Epidermal melanocyte (primary cell): ENCODE data around the gene SP9.

Experiments used
- DNase-seq: peaks from one replicate; pipeline ENCODE4 v3.0.0; 2011; ENCODE audit warnings: low spot score; ENCODE audit not compliant: insufficient read length

Gene SP9

DNA sequence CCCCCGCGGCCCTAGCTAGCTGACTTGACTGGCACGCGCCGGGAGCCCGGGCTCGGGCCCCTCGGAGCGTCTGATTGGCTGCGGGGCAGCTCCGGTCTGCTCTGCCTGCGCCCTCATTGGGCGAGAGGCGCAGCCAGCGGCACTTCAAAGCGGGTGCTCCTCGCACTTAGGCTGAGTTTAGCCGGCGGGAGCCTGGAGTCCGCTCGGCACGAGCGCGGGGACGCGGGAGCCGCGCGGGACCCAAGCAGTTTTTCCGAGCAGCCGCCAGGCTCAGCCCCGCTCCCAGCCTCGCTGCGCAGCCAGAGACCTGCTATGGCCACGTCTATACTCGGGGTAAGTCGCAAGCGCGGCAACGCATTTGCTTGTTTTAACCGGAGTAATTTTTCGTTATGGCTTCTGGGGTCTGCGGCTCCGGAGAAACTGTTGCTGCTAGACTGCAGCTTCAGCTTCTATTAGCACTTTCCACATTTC is at the start of gene SP9:
SP9 (plus strand) TSS at position 174 of the 471 bp plus-strand sequence; CDS start at position 313, 139 bp downstream.
- DNase-seq = no peak

DNA sequence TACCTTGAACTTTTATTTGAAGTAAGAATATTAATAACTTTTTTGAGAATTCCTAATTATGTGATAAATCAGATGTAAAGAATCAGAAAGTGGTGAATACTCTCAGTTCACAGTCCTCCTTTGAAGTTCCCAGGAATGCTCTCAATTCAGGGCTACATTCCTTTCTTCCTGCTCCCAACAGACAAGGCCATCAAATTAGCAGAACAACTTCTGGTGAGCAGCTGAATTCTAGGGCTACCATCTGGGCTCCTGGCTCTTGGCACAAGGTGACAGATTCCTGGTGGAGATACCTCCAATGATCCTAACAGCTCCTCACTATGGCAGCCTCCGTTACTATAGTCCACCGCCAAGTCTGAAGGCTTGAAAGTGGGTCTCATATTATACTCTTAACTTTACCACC is 48.6 kb upstream of the SP9 start:
- DNase-seq = no peak

DNA sequence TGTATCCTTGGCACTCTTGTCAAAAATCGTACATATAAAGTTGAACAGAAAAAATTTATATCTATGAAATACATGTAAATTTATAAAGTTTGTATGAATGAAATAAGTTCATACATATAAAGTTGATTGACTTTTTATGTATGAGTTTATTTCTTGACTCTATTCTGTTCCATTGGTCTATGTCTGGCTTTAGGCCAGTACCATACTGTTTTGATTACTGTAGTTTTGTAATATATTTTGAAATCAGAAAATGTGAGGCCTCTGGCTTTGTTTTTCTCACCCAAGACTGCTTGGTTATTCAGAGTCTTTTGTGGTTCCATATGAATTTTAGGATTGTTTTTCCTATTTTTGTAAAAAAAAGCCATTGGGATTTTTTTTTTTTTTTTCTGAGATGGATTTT is 41.8 kb upstream of the SP9 start:
- DNase-seq = no peak

DNA sequence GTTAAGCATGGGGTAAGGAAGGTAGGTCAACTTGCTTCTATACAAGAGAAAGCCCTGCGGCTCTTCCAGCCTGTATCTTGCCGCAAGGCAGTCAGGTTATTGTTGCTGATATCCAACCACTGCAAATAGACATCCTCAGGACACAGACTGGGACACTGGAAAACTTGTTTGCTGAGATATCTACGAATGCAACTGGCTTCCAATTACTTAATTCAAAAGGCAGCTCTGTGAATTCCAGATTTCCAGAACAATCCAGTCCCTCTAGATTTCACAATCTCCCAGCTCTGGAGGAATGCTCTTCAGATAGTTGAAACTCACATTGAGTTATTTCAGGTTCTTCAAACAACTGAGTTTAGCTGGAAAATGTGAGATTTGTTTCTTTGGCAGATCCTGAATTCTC is 34.6 kb upstream of the SP9 start:
- no peak for DNase-seq

DNA sequence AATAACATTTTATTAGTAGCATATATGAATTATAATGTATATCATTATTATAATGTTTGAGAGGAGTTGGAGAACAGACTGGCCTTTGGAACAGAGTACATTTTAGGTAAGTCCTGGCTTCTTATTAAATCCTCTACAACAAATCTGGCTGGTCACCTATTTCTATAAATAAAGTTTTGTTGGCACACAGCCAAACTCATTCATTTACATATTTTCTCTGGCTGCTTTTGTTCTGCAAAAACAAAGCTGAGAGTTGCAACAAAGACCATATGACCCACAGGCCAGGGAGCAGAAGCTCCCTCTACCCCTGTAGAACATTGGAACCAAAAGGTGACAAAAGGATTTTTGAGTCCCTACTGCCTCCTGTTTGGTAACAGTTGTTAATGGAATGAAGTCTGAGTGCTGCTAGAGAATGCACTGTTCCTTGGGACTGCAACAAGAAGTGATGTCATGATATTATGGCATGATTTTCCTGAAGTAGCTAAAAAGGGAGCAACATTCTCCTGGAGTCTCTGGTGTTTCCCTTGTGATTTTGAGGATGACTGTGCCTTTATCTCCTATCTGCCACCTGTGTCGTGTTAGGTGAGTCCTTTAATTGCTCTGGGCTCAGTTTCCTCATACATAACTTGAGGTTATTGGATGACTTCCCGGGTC is 22.0 kb upstream of the SP9 start:
- no peak for DNase-seq

DNA sequence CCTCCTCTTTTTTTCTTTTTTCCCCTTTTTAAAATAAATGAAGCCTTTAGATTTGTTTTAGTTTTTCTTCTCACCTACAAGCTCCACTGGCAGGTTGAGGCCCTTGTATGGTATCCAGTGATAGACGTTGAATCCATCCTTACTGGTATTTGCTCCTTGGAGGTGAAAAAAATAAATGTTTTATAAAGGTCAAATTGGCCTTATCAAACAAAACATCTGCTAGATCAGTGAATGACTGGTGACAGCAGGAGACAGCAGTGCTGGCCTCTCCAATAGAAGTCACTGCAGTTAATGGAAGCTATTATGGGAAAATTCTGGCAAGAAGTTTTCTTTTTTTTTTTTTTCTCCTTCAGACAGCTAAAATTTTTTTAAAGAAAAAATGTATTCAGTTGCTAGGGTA is 12.6 kb upstream of the SP9 start:
- DNase-seq = no peak

DNA sequence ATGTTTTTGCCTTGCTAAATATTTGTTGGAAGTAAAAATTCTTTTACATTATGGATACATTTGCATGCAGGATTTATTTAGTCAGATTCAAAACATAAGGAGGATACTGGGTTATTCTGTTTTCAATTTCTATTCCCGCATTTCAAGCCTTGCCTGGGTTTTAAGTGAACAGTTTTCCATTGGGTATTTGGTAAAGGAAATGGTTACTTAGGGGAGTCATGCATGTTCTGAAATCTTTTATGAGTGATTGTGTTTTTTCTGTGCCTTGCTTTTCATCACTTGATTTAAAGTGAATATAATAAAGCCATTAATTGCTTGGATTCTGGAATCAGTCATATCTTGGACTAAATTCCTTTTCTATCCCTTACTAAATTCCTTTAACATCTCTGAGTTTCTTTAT is 12.0 kb upstream of the SP9 start:
- no peak for DNase-seq

DNA sequence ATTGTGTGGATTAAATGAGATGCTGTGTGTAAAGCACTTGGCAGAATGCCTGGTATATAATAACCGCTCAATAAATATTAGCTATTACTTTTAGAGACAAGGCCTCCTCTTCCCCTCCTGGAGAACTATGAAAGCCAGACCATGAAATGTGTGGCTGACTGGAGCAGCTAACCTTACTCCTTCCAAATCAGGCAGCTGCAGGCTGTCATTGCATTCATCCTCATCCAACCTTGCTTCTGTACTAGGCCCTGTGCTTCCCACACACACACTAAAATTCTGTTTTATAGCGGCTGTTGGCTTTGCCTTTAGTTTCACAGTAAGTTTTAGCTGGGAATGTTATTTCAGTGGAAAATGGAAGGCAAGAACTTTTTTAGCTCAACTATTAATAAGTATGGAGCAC is 10.2 kb upstream of the SP9 start:
- DNase-seq = no peak

DNA sequence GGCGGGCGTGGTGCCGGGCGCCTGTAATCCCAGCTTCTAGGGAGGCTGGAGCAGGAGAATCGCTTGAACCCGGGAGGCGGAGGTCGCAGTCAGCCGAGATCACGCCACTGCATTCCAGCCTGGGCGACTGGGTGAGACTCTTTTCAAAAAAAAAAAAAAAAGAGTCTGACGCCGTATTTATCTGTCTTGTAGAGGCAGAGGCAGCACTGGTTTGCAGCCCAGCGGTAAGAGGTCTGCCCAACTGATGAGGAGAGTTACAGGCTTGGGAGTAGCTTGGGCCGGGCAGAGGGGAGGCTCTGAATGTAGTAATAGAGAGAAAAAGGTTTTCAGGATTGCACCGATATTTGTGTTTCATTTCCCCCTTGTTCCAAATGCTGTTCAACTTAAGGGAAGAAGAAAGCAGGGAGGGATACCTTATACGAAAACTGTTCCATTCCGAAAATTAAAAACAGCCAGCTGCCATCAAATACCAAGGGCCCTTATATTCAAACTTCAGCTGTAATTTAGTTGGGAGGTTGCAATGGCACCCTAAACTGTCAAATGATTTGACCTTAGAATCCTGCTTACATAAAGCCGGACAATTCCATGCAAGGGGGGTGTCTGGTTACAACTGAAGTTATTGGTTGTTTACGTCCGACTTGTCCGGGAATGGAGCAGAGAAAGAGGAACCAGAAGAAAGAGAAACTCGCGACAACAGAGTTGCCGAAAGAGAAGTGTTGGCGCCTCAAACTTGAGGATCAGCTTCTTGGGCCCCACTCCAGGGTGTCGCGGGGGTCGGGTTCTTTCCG is 9.2 kb upstream of the SP9 start:
- no peak for DNase-seq

DNA sequence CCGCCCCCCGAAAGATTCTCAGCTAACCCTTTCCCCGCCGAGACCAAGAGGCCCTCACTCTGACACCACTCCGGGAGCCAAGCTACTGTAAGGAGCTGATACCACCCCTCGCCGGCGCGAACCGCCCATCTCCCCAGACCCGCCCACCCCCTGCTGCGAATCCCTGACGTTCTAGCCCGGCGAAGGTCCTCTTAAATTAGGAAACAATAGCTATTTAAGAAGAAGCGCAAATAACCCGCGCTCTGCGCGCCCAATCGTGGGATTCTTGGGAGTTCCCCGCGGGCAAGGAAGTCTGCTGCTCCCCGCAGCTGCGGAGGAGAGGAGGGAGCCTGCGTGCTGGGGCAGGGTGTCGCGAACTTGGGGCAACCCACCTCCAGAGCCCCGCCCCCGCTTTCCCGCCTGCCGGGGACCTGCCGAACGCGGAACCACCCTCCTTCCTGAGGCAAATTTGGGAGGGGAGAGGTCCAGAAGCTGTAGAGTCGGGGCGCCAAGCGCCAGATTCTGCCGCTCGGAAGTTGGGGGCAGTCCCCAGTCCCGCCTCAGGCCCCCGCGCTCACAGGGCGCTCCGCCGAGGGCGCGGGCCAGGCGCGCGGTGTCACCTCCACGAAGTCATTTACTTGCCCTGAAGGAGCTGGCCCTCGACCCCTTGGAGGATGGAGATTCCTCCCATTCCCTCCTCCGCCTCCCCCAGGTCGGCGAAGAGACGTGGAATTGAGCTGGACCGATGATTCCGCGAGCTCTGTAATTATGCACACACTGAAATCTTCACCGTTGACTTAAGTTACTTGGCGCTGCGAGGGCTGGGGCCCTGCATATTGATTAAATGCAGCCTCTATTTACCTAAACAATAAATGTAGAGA is 8.4 kb upstream of the SP9 start:
- no peak for DNase-seq

DNA sequence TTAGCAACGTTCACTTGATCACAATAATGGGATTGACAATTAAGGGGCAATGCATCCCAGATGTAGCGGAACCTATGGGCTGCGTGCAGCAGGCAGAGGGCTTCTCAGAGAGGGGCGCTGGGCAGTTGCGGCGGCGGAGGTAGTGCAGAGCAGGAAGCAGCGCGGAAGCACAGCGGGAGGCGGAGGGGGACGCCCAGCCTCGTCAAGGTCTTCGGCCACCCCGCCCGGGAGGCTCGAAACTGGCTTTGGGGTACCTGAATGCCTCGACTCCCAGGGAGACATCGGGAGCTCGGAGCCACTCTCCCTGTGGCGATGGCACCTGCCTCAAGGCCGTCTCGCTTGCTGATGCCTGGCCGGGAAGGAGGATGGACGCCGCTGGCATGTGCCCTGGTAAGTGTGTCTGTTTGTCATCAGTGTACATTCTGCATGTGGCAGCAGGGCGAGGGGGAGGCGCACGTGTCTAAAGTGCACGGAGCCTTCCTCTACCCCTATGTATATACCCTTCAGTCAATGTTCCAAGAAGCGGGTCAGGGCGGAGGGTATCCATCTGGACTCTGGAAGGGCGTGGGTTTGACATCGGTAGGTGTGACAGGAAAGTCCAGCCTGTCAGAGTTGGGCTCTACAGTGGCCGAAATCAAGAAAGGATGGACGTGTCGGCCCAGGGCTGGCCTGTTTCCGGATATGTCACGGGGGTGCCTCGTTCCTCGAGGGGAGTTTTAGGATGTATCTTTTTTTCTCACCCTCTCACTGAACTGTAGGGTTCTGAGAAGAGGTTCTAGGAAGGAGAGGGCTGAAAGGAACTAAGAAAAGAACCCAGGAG is 7.5 kb upstream of the SP9 start:
- no peak for DNase-seq

DNA sequence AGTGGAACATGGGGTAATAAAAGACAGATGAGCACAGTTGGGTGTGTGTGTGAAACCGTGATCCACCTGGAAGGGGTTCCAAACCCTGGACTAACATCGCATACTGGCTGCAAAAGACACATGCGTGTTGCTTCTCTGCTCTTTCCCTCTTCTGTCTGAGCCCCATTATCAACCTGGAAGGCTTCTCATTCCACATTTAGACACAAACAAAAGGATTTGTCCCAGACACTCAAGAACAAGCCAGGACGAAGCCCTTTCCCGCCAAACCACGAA is 7.0 kb upstream of the SP9 start:
- DNase-seq = no peak

DNA sequence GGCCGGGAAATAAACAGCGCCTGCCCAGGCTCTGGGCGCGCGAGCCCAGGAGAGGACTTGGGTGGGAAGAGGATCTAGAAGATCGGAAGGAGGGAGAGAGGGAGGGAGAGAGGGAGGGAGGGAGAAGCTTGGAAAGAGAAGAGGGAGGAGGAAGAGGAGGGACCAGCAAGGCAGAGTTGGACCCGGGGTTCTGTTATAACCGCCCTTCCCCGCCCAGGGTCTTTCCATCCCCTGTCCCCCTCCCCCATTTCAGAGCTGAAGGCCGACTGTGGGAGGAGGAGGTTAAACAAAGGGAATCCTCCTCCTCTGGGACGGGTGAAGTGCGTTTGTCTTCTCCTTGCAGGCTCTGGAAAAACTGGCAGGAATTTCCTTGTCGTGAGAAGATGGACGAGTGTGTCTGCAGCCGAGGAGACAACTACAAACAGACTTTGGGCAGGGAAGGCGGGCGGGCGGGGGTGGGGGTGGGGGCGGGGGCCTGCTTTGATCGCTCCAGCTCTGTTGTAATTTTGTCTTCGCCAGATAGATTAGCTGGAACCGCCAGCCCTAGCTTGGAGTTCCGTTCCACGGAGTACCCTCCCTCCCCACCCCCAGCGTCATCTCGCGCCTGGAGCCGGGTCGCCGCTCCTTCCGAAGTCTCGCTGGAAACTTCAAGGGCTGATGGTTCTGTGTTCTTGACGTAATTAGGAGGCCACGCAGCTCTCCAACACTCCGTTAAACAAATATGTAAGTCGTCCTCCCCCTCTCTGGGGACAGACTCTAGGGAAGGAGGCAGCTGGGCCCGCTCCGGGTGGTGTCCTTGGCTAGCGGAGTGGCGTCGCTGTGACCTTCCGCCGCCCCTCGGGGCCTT is 6.4 kb upstream of the SP9 start:
- DNase-seq = no peak

DNA sequence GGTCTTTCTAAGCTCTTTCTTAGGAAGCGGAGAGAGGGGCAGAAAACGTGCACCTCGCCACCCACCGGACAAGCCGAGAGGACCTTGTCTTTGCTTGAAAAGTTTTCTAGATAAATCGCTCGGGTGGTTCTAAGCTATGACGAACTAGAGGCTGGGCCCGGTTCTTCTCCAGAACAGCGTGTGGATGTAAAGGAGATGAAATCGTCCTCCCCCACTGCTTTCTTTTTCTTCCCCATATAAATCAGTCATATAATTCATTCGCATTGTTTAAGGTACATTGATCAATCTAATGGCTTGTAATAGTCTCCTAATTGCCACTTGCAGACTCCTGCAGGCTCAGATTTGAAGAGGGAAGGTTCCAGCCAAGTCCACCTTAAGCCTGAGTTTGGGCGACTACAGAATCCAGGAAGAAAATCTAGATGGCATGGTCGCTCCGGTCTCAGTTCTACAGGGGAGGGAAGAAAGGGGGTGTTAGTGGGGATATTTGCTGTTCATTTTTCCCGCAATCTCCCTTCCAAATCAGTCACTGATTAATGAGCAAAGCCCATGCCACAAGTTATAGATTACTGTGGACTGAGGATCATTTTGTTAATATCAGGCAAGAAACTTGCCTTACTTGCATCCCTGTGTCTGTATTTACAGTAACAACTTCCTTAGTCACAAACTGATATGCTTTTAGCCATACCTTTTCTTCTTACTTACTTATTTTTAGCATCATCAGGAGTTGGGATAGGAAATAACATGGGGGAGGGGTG is 5.6 kb upstream of the SP9 start:
- no peak for DNase-seq

DNA sequence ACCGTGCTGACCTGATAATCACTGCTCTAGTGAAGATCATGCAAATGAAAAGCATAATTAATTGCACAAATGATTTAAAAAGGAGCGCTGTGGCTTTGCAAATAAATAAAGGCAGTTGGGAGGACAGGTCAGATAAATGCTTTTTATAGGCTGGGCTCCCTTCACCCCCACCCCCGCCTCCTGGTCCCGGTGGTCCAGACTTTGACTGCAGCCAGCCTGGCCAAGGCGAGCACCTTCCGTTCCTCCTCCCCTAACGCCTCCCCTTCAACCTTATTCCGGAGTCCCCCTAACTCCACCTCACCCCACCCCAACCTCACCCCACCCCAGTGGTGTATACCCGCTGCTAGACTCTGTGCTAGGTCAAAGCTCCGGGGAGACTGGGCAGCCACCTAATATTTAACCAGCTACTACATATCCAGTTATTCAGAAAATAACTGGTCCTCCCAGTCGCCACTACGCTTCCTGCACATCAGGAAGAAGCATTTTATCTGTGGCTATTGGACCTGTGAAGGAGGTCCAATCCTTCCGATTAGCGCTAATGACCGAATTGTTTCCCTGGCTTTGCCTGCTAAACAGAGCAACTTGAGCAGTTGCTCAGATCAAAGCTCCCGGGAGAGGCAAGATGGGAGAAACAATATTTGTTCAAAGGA is 3.7 kb upstream of the SP9 start:
- no peak for DNase-seq

DNA sequence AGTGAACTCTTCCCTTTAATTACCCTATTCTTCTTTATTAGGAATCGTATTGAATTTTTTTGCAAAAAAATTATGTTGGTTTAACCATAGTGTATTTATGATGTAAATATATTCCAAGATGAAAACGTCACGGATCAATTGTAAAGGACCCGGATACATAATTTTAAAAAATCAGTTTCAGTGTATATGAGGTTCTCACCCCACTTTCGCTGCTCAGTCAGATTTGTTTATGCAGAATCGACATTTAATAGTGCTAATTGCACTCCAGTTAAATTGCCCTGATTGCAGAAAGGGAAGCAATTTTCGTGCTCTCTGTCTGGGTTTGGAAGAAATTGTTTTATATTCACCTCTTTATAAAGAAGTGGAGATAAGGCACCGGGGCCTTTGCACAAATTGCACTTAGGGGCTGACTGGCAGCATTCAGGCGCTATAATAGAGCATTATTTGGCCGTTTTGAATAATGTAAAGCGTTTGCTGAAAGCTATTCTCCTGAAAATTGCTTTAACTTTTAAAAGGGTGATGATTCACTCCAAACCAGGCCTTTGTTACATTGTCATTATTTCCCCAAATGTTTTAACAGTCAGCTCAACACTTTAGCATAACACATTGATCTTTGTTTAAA is 3.0 kb upstream of the SP9 start:
- no peak for DNase-seq

DNA sequence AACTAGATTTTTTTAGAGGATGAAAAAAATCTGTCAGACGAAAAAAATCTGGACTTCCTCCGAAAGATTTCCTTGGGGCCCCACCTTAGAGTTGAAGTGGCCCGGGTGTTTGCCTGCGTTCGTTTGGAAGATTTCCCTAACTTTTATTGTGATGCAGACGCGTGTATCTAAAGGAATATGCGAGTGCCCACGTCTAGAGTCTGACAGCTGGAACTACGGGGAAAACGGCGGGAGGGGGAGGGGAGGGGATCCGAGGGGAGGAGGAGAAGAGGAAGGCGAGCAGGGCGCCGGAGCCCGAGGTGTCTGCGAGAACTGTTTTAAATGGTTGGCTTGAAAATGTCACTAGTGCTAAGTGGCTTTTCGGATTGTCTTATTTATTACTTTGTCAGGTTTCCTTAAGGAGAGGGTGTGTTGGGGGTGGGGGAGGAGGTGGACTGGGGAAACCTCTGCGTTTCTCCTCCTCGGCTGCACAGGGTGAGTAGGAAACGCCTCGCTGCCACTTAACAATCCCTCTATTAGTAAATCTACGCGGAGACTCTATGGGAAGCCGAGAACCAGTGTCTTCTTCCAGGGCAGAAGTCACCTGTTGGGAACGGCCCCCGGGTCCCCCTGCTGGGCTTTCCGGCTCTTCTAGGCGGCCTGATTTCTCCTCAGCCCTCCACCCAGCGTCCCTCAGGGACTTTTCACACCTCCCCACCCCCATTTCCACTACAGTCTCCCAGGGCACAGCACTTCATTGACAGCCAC is 2.4 kb upstream of the SP9 start:
- no peak for DNase-seq

DNA sequence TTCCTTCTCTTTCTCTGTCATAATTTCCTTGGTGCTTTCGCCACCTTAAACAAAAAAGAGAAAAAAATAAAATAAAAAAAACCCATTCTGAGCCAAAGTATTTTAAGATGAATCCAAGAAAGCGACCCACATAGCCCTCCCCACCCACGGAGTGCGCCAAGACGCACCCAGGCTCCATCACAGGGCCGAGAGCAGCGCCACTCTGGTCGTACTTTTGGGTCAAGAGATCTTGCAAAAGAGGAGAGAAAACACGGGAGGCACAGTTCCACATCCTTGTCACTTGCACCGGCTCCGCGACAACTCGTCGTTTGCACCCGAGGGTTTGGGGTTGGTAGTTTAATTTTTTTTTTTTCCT is 1.8 kb upstream of the SP9 start:
- no peak for DNase-seq
